ENCODE measurements around the gene MED31.
A peak's percentile ranks its signal among the peaks of the same experiment; 100 is the strongest.

Gene MED31

GRCh38 chr17:6651919-6652452 is 581 bp upstream of the MED31 start:
- DNase-seq = no peak

- DNase-seq = no peak
Measured at GRCh38 chr17:6648181-6648580, 3.2 kb downstream of the MED31 start.

- DNase-seq = no peak
Measured at GRCh38 chr17:6643451-6644125, 7.8 kb downstream of the MED31 start.

- DNase-seq = no peak
Measured at GRCh38 chr17:6642592-6642991, 8.8 kb downstream of the MED31 start.

- no peak for DNase-seq
Measured at GRCh38 chr17:6641247-6641863, 10.1 kb downstream of the MED31 start.

GRCh38 chr17:6640536-6641246 is 10.7 kb downstream of the MED31 start, which contains the start of the genes KIAA0753 and TXNDC17:
Gene KIAA0753 (minus strand): TSS chr17:6640711. CDS start chr17:6635103, 5,608 bp downstream.
Gene TXNDC17 (plus strand): TSS chr17:6641060. CDS start chr17:6641083, 23 bp downstream.
- DNase-seq = peak; percentile 20

GRCh38 chr17:6639586-6640535 is 11.5 kb downstream of the MED31 start:
- DNase-seq = no peak

GRCh38 chr17:6639014-6639585 is 12.3 kb downstream of the MED31 start:
- DNase-seq = no peak

- no peak for DNase-seq
Measured at GRCh38 chr17:6638046-6638908, 13.1 kb downstream of the MED31 start.

GRCh38 chr17:6637458-6637840 is 14.0 kb downstream of the MED31 start:
- DNase-seq = no peak

- no peak for DNase-seq
Measured at GRCh38 chr17:6636616-6637457, 14.6 kb downstream of the MED31 start.

GRCh38 chr17:6636105-6636504 is 15.3 kb downstream of the MED31 start:
- DNase-seq = no peak

- no peak for DNase-seq
Measured at GRCh38 chr17:6633263-6633662, 18.1 kb downstream of the MED31 start.

- DNase-seq = no peak
Measured at GRCh38 chr17:6632530-6632929, 18.9 kb downstream of the MED31 start.

- DNase-seq = no peak
Measured at GRCh38 chr17:6630390-6630789, 21.0 kb downstream of the MED31 start.

- no peak for DNase-seq
Measured at GRCh38 chr17:6627019-6627418, 24.4 kb downstream of the MED31 start.

GRCh38 chr17:6626616-6627015 is 24.8 kb downstream of the MED31 start:
- DNase-seq = no peak

- no peak for DNase-seq
Measured at GRCh38 chr17:6623941-6624340, 27.5 kb downstream of the MED31 start.

GRCh38 chr17:6611231-6611630 is 40.2 kb downstream of the MED31 start:
- no peak for DNase-seq

- DNase-seq = no peak
Measured at GRCh38 chr17:6610011-6610410, 41.4 kb downstream of the MED31 start.

Measured in NCI-H2029 treated with DMSO at 0.1 percent for 48 hours (cell line).